Measurements from ENCODE around the gene PROP1. TPM values are rescaled to one million over a fixed set of nuclear protein-coding genes. Genes with fewer than 3 reads are reported as not detected.
"Not testable (repeated sequence)": the region's sequence is repeated elsewhere in the genome, so short reads cannot be mapped to it uniquely, and the experiment has no call there.

The PROP1 gene
- total RNA-seq, 2 experiments from 2014 or later = not detected

DNA sequence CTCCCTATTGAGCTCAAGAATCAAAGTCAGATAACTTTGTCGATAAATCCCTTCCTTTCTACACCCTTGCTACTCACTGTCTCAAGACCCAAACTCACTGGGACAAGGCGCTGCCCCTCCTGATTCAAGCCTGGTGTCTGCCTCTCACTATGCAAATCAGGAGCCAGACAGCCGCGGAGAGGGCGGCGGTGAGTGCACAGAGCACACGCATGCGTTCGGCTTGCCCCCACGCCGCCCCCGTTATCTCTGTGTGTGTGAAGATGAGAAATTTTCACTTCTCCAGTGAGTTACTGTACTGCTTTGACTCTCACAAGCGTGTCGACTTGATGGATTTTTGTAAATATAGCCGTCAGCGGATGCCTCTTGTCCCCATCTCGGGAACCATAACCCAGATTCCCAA lies 47.0 kb downstream of the PROP1 start:
- H2AFZ ChIP-seq (ENCODE audit: low read length); DNase-seq (ENCODE audit: low spot score); POLR2A ChIA-PET; H3K27ac ChIP-seq (ENCODE audit: low read depth, low read length, poor library complexity, severe bottlenecking); BruUV-seq (replicated peaks); H3K9me2 ChIP-seq (ENCODE audit: insufficient read depth, low read length); H3K9me3 ChIP-seq (ENCODE audit: low read length); H3K4me2 ChIP-seq (ENCODE audit: low read length); H4K20me1 ChIP-seq (ENCODE audit: insufficient read depth, low read length); CTCF ChIA-PET (ENCODE audit: unreplicated experiment); H3K4me3 ChIP-seq (ENCODE audit: low read depth, low read length, poor library complexity, severe bottlenecking); intact Hi-C loops (cut with micrococcal nuclease; ENCODE audit: unreplicated experiment); H3K79me2 ChIP-seq (ENCODE audit: insufficient read depth, low read depth, low read length); H3K36me3 ChIP-seq (ENCODE audit: insufficient read depth, low read length); H3K4me1 ChIP-seq (ENCODE audit: insufficient read depth, low read length, poor library complexity, severe bottlenecking): not testable (repeated sequence)

DNA sequence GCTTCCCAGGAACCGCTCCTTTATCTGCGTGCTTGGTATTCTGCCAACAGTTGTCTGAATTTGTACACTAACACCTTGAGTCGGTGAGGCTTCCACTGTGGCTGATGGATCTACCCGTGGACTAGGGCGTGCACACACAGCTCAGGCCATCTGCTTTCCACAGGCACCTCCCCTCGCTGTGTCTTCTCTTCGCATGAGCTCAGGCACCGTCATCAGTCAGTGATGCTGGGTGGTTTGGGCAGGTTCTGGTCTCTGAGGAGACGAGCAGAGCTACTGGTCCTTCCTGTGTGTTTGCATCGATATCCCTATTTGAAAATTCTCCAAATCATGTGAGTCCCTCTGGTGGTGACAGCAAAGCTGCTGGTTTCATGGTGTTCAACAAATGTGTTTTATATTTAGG lies 48.1 kb downstream of the PROP1 start:
- POLR2A ChIA-PET = interaction anchor here (0.6 kb wide), 1 partner anchor 11 kb away, joined by 3 read pairs; no protein-coding TSS in a partner anchor
- intact Hi-C loops (cut with micrococcal nuclease; ENCODE audit: unreplicated experiment) = not testable (repeated sequence)

DNA sequence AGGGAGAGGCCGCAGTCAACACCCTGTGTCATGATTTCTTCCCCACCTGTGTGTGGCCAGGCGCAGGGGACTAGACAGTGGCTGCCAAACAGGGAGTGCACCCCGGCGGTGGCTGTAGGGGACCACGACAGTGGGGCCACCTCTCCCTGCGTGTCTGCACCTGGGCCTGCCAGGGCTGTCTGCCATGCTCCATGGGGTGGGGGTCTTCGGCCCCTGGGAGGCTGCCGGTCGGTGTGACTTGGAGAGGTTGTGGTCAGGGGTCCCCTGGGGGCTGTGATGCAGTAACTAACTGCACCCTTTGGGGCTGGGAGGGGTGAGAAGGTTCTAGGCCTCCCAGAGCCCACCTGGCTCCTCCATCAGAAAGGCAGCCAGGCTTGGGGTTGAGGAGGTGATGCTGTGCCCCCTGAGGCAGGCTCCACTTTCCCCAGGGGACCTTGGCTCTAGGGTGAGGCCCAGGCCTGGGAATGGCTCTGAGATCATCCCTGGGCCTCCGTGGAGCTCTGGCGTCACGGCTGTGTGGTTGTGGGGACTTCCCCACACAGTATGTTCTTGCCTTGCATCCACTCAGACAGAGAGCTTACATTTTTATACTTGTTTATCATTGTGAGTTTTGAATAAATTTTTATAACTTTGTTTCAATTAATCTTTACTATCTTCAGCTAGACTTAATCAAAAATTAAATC lies 50.3 kb downstream of the PROP1 start:
- DNase-seq (ENCODE audit: low spot score); CTCF ChIA-PET (ENCODE audit: unreplicated experiment); H3K79me2 ChIP-seq (ENCODE audit: insufficient read depth, low read depth, low read length); BruUV-seq (replicated peaks); POLR2A ChIA-PET; H3K9me3 ChIP-seq (ENCODE audit: low read length); H3K27ac ChIP-seq (ENCODE audit: low read depth, low read length, poor library complexity, severe bottlenecking); intact Hi-C loops (cut with micrococcal nuclease; ENCODE audit: unreplicated experiment); H3K36me3 ChIP-seq (ENCODE audit: insufficient read depth, low read length); H3K4me2 ChIP-seq (ENCODE audit: low read length); H3K4me1 ChIP-seq (ENCODE audit: insufficient read depth, low read length, poor library complexity, severe bottlenecking); H2AFZ ChIP-seq (ENCODE audit: low read length); H3K4me3 ChIP-seq (ENCODE audit: low read depth, low read length, poor library complexity, severe bottlenecking); H3K9me2 ChIP-seq (ENCODE audit: insufficient read depth, low read length); H4K20me1 ChIP-seq (ENCODE audit: insufficient read depth, low read length): not testable (repeated sequence)

More for the DNA sequence above, 48.1 kb downstream of the PROP1 start:
- H3K36me3 ChIP-seq (ENCODE audit: insufficient read depth, low read length); H4K20me1 ChIP-seq (ENCODE audit: insufficient read depth, low read length); H2AFZ ChIP-seq (ENCODE audit: low read length); H3K9me3 ChIP-seq (ENCODE audit: low read length); H3K9me2 ChIP-seq (ENCODE audit: insufficient read depth, low read length); BruUV-seq (replicated peaks); H3K4me3 ChIP-seq (ENCODE audit: low read depth, low read length, poor library complexity, severe bottlenecking); DNase-seq (ENCODE audit: low spot score); H3K79me2 ChIP-seq (ENCODE audit: insufficient read depth, low read depth, low read length); H3K4me2 ChIP-seq (ENCODE audit: low read length); CTCF ChIA-PET (ENCODE audit: unreplicated experiment); H3K4me1 ChIP-seq (ENCODE audit: insufficient read depth, low read length, poor library complexity, severe bottlenecking); H3K27ac ChIP-seq (ENCODE audit: low read depth, low read length, poor library complexity, severe bottlenecking): not testable (repeated sequence)

DNA sequence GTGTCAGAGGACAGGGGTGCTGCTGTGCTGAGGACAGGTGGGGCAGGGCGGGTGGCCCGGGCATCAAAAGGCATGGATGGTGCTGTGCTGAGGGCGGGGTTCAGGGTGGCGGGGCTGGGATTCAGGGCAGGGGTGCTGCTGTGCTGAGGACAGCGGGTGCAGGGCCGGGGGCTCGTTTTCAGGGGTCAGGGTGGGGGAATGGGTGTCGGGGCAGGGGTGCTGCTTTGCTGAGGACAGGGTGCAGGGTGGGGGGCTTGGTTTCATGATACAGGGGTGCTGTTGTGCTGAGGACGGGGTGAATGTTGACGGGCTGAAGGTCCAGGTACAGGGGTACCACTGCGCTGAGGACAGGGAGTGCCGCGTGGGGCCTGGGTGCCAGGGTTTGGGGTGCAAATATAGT lies 50.9 kb downstream of the PROP1 start:
- H4K20me1 ChIP-seq (ENCODE audit: insufficient read depth, low read length); H2AFZ ChIP-seq (ENCODE audit: low read length); H3K9me2 ChIP-seq (ENCODE audit: insufficient read depth, low read length); H3K9me3 ChIP-seq (ENCODE audit: low read length); H3K36me3 ChIP-seq (ENCODE audit: insufficient read depth, low read length); H3K4me3 ChIP-seq (ENCODE audit: low read depth, low read length, poor library complexity, severe bottlenecking); H3K4me1 ChIP-seq (ENCODE audit: insufficient read depth, low read length, poor library complexity, severe bottlenecking); H3K4me2 ChIP-seq (ENCODE audit: low read length); CTCF ChIA-PET (ENCODE audit: unreplicated experiment); H3K79me2 ChIP-seq (ENCODE audit: insufficient read depth, low read depth, low read length); intact Hi-C loops (cut with micrococcal nuclease; ENCODE audit: unreplicated experiment); DNase-seq (ENCODE audit: low spot score); BruUV-seq (replicated peaks); POLR2A ChIA-PET; H3K27ac ChIP-seq (ENCODE audit: low read depth, low read length, poor library complexity, severe bottlenecking): not testable (repeated sequence)

DNA sequence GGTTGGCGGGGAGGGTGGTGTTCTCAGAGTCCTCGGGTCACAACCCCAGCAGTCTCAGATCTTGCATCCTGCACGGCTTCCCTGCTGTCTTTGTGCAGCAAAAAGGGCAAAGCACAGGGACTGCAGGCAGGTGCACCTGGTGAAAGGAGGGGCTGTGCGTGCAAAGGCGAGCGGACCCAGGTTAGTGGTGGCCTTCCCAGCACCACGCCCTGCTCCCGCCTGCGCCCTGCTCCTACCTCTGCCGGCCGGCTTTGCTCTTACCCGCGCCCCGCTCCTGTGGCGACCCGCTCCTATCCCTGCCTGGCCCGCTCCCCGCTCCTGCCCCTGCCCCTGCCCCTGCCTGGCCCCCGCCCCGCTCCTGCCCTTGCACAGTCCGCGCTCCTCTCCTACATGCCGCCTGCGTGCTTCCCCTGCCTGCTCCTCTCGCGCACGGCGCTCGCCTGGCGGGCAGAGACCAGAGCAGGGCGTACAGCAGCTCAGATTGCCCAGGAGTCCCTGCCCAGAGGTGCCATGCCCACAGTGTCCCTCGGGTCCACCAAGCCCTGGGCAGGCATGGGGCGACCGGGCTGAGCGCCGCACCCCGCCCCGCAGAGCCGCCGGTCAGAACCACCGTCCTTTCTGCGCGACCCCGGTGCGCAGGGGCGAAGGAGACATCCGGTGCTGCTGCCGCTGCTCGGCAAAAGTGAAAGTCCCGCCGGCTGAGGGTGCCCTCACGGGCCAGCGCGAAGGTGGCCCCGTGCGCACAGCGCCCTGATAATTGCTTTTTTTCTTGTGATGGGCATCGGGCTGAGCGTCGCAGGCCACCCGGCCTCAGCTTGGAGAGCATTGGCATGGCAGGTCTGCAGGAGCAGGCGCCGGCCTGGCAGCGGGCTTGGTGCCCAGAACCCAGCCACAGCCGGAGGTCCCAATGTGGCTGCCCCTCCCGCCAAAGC lies 52.0 kb downstream of the PROP1 start:
- peak; percentile 25 for DNase-seq (ENCODE audit: low spot score)
- POLR2A ChIA-PET; CTCF ChIA-PET (ENCODE audit: unreplicated experiment); H3K9me2 ChIP-seq (ENCODE audit: insufficient read depth, low read length); BruUV-seq (replicated peaks); H3K9me3 ChIP-seq (ENCODE audit: low read length); H3K79me2 ChIP-seq (ENCODE audit: insufficient read depth, low read depth, low read length); intact Hi-C loops (cut with micrococcal nuclease; ENCODE audit: unreplicated experiment); H3K4me1 ChIP-seq (ENCODE audit: insufficient read depth, low read length, poor library complexity, severe bottlenecking); H4K20me1 ChIP-seq (ENCODE audit: insufficient read depth, low read length); H3K36me3 ChIP-seq (ENCODE audit: insufficient read depth, low read length); H3K27ac ChIP-seq (ENCODE audit: low read depth, low read length, poor library complexity, severe bottlenecking); H2AFZ ChIP-seq (ENCODE audit: low read length): not testable (repeated sequence)
- Histone ChIP-seq H3K4me3 (ENCODE audit: low read depth, low read length, poor library complexity, severe bottlenecking) (peak overlapping the region; percentile 54), H3K4me2 (ENCODE audit: low read length) (peak overlapping the region; percentile 54; the same call in 1 of the 2 replicates)

DNA sequence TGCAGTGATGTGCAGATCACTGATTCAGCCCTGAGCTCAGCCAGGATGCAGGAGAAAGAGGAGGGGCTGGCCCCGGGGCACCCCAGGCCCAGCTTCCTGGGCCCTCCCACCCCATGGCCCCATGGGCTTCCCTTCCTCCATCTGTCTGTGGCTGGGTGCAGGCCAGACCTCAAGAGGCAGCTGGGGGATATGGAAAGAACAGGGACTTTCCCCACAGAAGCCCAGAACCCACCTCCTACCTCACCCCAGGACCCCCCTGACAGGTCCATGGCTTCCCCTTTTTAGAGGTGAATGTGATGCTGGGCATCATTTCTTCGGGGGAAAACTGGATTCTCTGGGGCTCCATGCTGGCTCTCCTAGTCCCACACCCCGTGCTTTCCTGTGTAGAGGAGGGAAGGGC lies 53.1 kb downstream of the PROP1 start:
- POLR2A ChIA-PET; BruUV-seq (replicated peaks); CTCF ChIA-PET (ENCODE audit: unreplicated experiment); H3K4me3 ChIP-seq (ENCODE audit: low read depth, low read length, poor library complexity, severe bottlenecking); H3K27ac ChIP-seq (ENCODE audit: low read depth, low read length, poor library complexity, severe bottlenecking); H3K79me2 ChIP-seq (ENCODE audit: insufficient read depth, low read depth, low read length); H3K9me3 ChIP-seq (ENCODE audit: low read length); H3K4me1 ChIP-seq (ENCODE audit: insufficient read depth, low read length, poor library complexity, severe bottlenecking); H3K4me2 ChIP-seq (ENCODE audit: low read length); H4K20me1 ChIP-seq (ENCODE audit: insufficient read depth, low read length); H3K36me3 ChIP-seq (ENCODE audit: insufficient read depth, low read length); H3K9me2 ChIP-seq (ENCODE audit: insufficient read depth, low read length); DNase-seq (ENCODE audit: low spot score); intact Hi-C loops (cut with micrococcal nuclease; ENCODE audit: unreplicated experiment); H2AFZ ChIP-seq (ENCODE audit: low read length): not testable (repeated sequence)

All from OCI-LY7 (cell line).